Measurements from ENCODE around the gene GRID2IP.
A peak's percentile ranks its signal among the peaks of the same experiment; 100 is the strongest.

DNA sequence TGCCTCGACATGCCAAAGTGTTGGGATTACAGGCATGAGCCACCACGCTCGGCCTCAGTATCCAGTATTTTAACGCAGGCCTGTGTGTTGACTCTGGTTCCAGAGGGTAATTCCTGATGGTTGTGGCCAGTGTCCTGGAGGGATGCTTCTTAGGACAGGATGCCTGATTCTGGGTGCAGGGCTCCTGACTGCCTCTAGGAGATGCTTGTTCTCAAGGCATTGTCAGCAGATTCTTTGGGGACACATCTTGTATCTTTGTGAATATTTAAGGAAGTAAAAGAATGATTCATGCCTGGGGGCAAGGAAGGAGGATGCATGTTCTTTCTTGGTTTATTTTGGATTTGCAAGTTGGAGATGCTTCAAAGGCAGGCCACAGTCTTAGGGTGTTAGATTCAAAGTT is 28.2 kb upstream of the GRID2IP start:
- TF ChIP-seq CTCF (IDR thresholded peaks at IDR 0.05; ENCODE audit: low read depth, low read length, poor library complexity, severe bottlenecking) (peak; percentile 27), EZH2phosphoT487 (IDR thresholded peaks at IDR 0.05; ENCODE audit: borderline replicate concordance, low read length) (no peak)
